Ovary (tissue), 9 donors: Measurements from ENCODE around the gene ATP6V0A1. TPM values are rescaled to one million over a fixed set of nuclear protein-coding genes. Genes with fewer than 3 reads are reported as not detected.

Experiments used
- DNase-seq, 5 donors: peaks; one replicate each; pipeline ENCODE4 v3.0.0-alpha.2; 2019 to 2020
- H3K27ac ChIP-seq, 2 donors: fragments of 200-600 bp; one replicate each; pipeline versions ENCODE4 v1.5.1 to v1.8.0; 2019 to 2022
- H3K27me3 ChIP-seq: fragments of 200-600 bp; one replicate; pipeline ENCODE4 v1.8.0; 2022
- H3K36me3 ChIP-seq: fragments of 200-600 bp; sonication (generic); one replicate; pipeline ENCODE4 v1.5.1; 2019
- H3K4me1 ChIP-seq: one replicate; pipeline ENCODE4 v1.8.1; 2013; ENCODE audit warnings: mild to moderate bottlenecking, moderate library complexity; ENCODE audit not compliant: insufficient read depth
- H3K4me3 ChIP-seq: fragments of 200-600 bp; sonication (generic); one replicate; pipeline ENCODE4 v1.5.1; 2017
- H3K9me3 ChIP-seq, 2 donors: fragments of 200-600 bp in 1 of 2; sonication (generic) in 1 of 2; one replicate each; pipeline versions ENCODE4 v1.5.1 to v1.8.1; 2013 to 2019; ENCODE audit warnings: mild to moderate bottlenecking in 1 of 2, moderate library complexity in 1 of 2
- CTCF ChIP-seq, 3 donors: fragments of 450-650 bp in 2 of 3; fragments of 200-600 bp in 1 of 3; IDR thresholded peaks; one replicate each; pipeline versions ENCODE4 v1.5.1 to v1.8.0; 2016 to 2022; ENCODE audit warnings: antibody characterized with exemption in 3 of 3, mild to moderate bottlenecking in 1 of 3
- EP300 ChIP-seq: sonication (generic); formaldehyde crosslinking; IDR thresholded peaks from one replicate; pipeline ENCODE4 v1.6.1; 2017; ENCODE audit warnings: antibody characterized with exemption
- POLR2A ChIP-seq: fragments of 450-650 bp; IDR thresholded peaks from one replicate; pipeline ENCODE4 v1.6.1; 2017; ENCODE audit warnings: antibody characterized with exemption, mild to moderate bottlenecking, moderate library complexity
- WGBS, 3 donors: extraction: QIAGEN DNeasy Blood & Tissue Kit in 1 of 3; methylation state at CpG; one replicate each; pipeline versions ENCODE4 v1.1.5 to v1.1.7; 2013 to 2017; 5-methylcytosine and 5-hydroxymethylcytosine counted together
- intact Hi-C, 4 donors: fragments of 100-400 bp; cut with DNase I; formaldehyde crosslinking; loops; one replicate each; pipeline versions ENCODE4 v1.11.0 to v1.15.1; 2022 to 2023
- polyA plus RNA-seq, 2 donors: library from polyadenylated mRNA; stranded (reverse); fragments of 200-250 nt in 1 of 2; fragments of 350-450 nt in 1 of 2; fragmentation: Illumina TruSeq in 1 of 2; extraction: RNeasy Lipid Tissue Mini Kit (QIAGEN cat#74804) in 1 of 2; gene quantifications; one replicate each; pipeline ENCODE4 v1.2.3, GENCODE V29; 2013 to 2014
- total RNA-seq, 7 donors: library from RNA; depleted of rRNA in 2 of 7; stranded (reverse); fragments of >200 nt in 2 of 7; fragmentation: NEBNext Ultra II Directional in 3 of 7; extraction: Animal tissue kit (Norgen Biotek cat#: 25700) in 3 of 7; gene quantifications; one replicate each; pipeline versions ENCODE4 v1.1.0 to v1.2.4, GENCODE V29; 2016 to 2023
- donor health status: DM: no; HTN: no; CAD: no; lungs with moderate emphysema.
- donor health status: DM: no; HTN: no; CAD: no.
- donor health status: Bipolar disorder and iron deficiency.
- donor health status: DM: yes; HTN: yes; CAD: no.
- donor health status: DM: no; HTN: no; CAD: no.
- donor health status: DM: yes; HTN: yes; CAD: no.

The ATP6V0A1 gene
- total and polyA plus RNA-seq, 9 donors, result 36.3 to 118 (median 74.1) TPM

GRCh38 chr17:42513686-42514085 is 55.0 kb downstream of the ATP6V0A1 start:
- TF ChIP-seq POLR2A (no peak), CTCF (IDR thresholded peaks at IDR 0.05) (no peak), EP300 (no peak)
- no peaks in the 10 kb centered on the region for H3K9me3 ChIP-seq
- peak in 1 of 5 donors; percentile 37 for DNase-seq
- WGBS, 3 donors, result 85 to 88% (median 86%) methylated on average over 11 of the region's 11 CpGs
- peak overlapping the region; percentile 63 to 75 for H3K27ac ChIP-seq
- peaks cover 45% of the 10 kb centered on the region for H3K4me1 ChIP-seq
- H3K27me3 ChIP-seq, result no peaks in the 10 kb centered on the region
- H3K4me3 ChIP-seq, result no peak overlapping the region
- H3K36me3 ChIP-seq, result no peaks in the 10 kb centered on the region
- intact Hi-C loops, result loop anchor here in 3 of 4 donors (5.0 to 10.0 kb wide), 4 partner anchors 51 to 91 kb away; partner anchors contain the start of gene CAVIN1 (in 2 of the 3)

- Histone ChIP-seq H3K9me3 (no peaks in the 10 kb centered on the region), H3K4me1 (peaks cover 50% of the 10 kb centered on the region), H3K36me3 (no peaks in the 10 kb centered on the region), H3K4me3 (no peak overlapping the region), H3K27ac (peak overlapping the region; percentile 63 to 75), H3K27me3 (no peaks in the 10 kb centered on the region)
- TF ChIP-seq CTCF (IDR thresholded peaks at IDR 0.05) (no peak), POLR2A (no peak), EP300 (no peak)
- no peak for DNase-seq
- 92 to 95% (median 95%) methylated on average over 11 of the region's 11 CpGs for WGBS, 3 donors
- intact Hi-C loops, result loop anchor here in 3 of 4 donors (5.0 to 10.0 kb wide), 4 partner anchors 52 to 92 kb away; partner anchors contain the start of gene CAVIN1 (in 2 of the 3)
Measured at GRCh38 chr17:42514279-42514678, 55.6 kb downstream of the ATP6V0A1 start.

GRCh38 chr17:42514867-42515266 is 56.2 kb downstream of the ATP6V0A1 start:
- Histone ChIP-seq H3K9me3 (no peaks in the 10 kb centered on the region), H3K4me1 (peaks cover 56% of the 10 kb centered on the region), H3K27me3 (no peaks in the 10 kb centered on the region), H3K4me3 (no peak overlapping the region), H3K36me3 (no peaks in the 10 kb centered on the region), H3K27ac (peak overlapping the region in 1 of 2 donors; percentile 63)
- WGBS, 3 donors, result 56 to 67% (median 63%) methylated on average over 8 of the region's 8 CpGs
- TF ChIP-seq CTCF (IDR thresholded peaks at IDR 0.05) (no peak), EP300 (no peak), POLR2A (no peak)
- intact Hi-C loops, result loop anchor here in 3 of 4 donors (5.0 to 10.0 kb wide), 6 partner anchors 53 to 203 kb away; partner anchors contain the start of gene CAVIN1 (in 2 of the 3)
- peak in 1 of 5 donors; percentile 29 for DNase-seq

GRCh38 chr17:42517516-42517915 is 58.8 kb downstream of the ATP6V0A1 start:
- H3K4me3 ChIP-seq, result no peak overlapping the region
- no peaks in the 10 kb centered on the region for H3K27me3 ChIP-seq
- H3K9me3 ChIP-seq, result no peaks in the 10 kb centered on the region
- H3K4me1 ChIP-seq, result peaks cover 67% of the 10 kb centered on the region
- no peaks in the 10 kb centered on the region for H3K36me3 ChIP-seq
- TF ChIP-seq POLR2A, result no peak
- TF ChIP-seq CTCF (IDR thresholded peaks at IDR 0.05), result peak; percentile 75 to 94 (median 92)
- no peak for TF ChIP-seq EP300
- peak; percentile 85 to 94 (median 92) for DNase-seq
- 5 to 8% (median 6%) methylated on average over 9 of the region's 9 CpGs for WGBS, 3 donors
- intact Hi-C loops, result loop anchor here in 3 of 4 donors (5.0 to 10.0 kb wide), 3 partner anchors 93 to 205 kb away; partner anchors contain the start of gene CAVIN1 (in 1 of the 3)
- H3K27ac ChIP-seq, result peak overlapping the region; percentile 49 to 92
